GM23338 (cell line): ENCODE results near the gene KIAA1328. TPM values are rescaled to one million over a fixed set of nuclear protein-coding genes. Genes with fewer than 3 reads are reported as not detected.

ENCODE experiments used
- ATAC-seq: fragments of 200-7000 bp; cut with Tn5 transposase; 3 replicates; pipeline ENCODE4 v1.9.1; 2020
- DNase-seq: peaks from one replicate; pipeline ENCODE4 v3.0.0-alpha.2; 2015; ENCODE audit warnings: low spot score
- H2AFZ ChIP-seq: fragments of 200-600 bp; sonication (generic); 2 replicates; pipeline ENCODE4 v1.8.0; 2016; ENCODE audit warnings: antibody characterized with exemption, mild to moderate bottlenecking, moderate library complexity
- H3F3A ChIP-seq: fragments of 200-600 bp; sonication (generic); replicated peaks from 2 replicates; pipeline ENCODE4 v1.8.0; 2017; ENCODE audit warnings: antibody characterized with exemption, mixed run types, low read depth
- H3K27ac ChIP-seq: fragments of 200-600 bp; sonication (generic); 2 replicates; pipeline ENCODE4 v1.6.1; 2016; ENCODE audit warnings: low read depth
- H3K27me3 ChIP-seq: fragments of 200-600 bp; sonication (generic); 2 replicates; pipeline ENCODE4 v1.8.0; 2016; ENCODE audit warnings: mild to moderate bottlenecking, mixed run types, moderate library complexity; ENCODE audit not compliant: insufficient read depth
- H3K36me3 ChIP-seq: fragments of 200-600 bp; sonication (generic); 2 replicates; pipeline ENCODE4 v1.8.0; 2016; ENCODE audit warnings: mild to moderate bottlenecking; ENCODE audit not compliant: insufficient read depth
- H3K4me1 ChIP-seq: fragments of 200-600 bp; sonication (generic); 2 replicates; pipeline ENCODE4 v1.8.0; 2016; ENCODE audit warnings: mild to moderate bottlenecking, moderate library complexity; ENCODE audit not compliant: insufficient read depth
- H3K4me2 ChIP-seq: fragments of 200-600 bp; sonication (generic); 2 replicates; pipeline ENCODE4 v1.7.1; 2017; ENCODE audit warnings: mixed run types
- H3K4me3 ChIP-seq: fragments of 200-600 bp; sonication (generic); 2 replicates; pipeline ENCODE4 v1.6.1; 2016; ENCODE audit warnings: mixed run types
- H3K79me2 ChIP-seq: fragments of 200-600 bp; sonication (generic); replicated peaks from 2 replicates; pipeline ENCODE4 v1.8.0; 2017; ENCODE audit warnings: mild to moderate bottlenecking; ENCODE audit not compliant: insufficient read depth
- H3K9me2 ChIP-seq: fragments of 200-600 bp; sonication (generic); 2 replicates; pipeline ENCODE4 v1.8.0; 2017; ENCODE audit not compliant: insufficient read depth
- H4K20me1 ChIP-seq: fragments of 200-600 bp; sonication (generic); replicated peaks from 2 replicates; pipeline ENCODE4 v1.8.0; 2017; ENCODE audit warnings: mild to moderate bottlenecking; ENCODE audit not compliant: insufficient read depth
- H3K27ac Mint-ChIP-seq: 2 replicates; pipeline ENCODE4 v1.8.0; 2020; ENCODE audit warnings: inconsistent platforms, mild to moderate bottlenecking, moderate library complexity, mixed read lengths
- H3K27me3 Mint-ChIP-seq: 3 replicates; pipeline ENCODE4 v1.8.0; 2022; ENCODE audit warnings: low read depth, mild to moderate bottlenecking, moderate library complexity, mixed read lengths, inconsistent platforms; ENCODE audit not compliant: insufficient read depth, poor library complexity
- H3K36me3 Mint-ChIP-seq: 3 replicates; pipeline ENCODE4 v1.8.0; 2021; ENCODE audit warnings: low read depth, mild to moderate bottlenecking, inconsistent platforms, moderate library complexity, mixed read lengths
- H3K4me1 Mint-ChIP-seq: 3 replicates; pipeline ENCODE4 v1.8.0; 2020; ENCODE audit warnings: mild to moderate bottlenecking, inconsistent platforms, mixed read lengths
- H3K4me3 Mint-ChIP-seq: 3 replicates; pipeline ENCODE4 v1.8.0; 2021; ENCODE audit warnings: moderate library complexity, mild to moderate bottlenecking, inconsistent platforms, mixed read lengths
- H3K9me3 Mint-ChIP-seq: 3 replicates; pipeline ENCODE4 v1.8.0; 2020; ENCODE audit warnings: moderate library complexity, mild to moderate bottlenecking, inconsistent platforms, mixed read lengths
- CREB1 ChIP-seq: fragments of 250-450 bp; sonication (Bioruptor Pico); IDR thresholded peaks from 2 replicates; pipeline ENCODE4 v1.5.0; 2020; ENCODE audit warnings: low read depth, mild to moderate bottlenecking, moderate library complexity
- EZH2 ChIP-seq: fragments of 200-600 bp; sonication (generic); IDR thresholded peaks from one replicate; pipeline ENCODE4 v1.8.0; 2017; ENCODE audit warnings: antibody characterized with exemption, mild to moderate bottlenecking, low read depth; ENCODE audit not compliant: unreplicated experiment
- EZH2phosphoT487 ChIP-seq: fragments of 200-600 bp; sonication (generic); IDR thresholded peaks from one replicate; pipeline ENCODE4 v1.8.1; 2018; ENCODE audit warnings: antibody characterized with exemption; ENCODE audit not compliant: unreplicated experiment
- NANOG ChIP-seq: IDR thresholded peaks from 2 replicates; pipeline ENCODE4 v1.6.1; 2016; ENCODE audit warnings: antibody characterized with exemption, borderline replicate concordance
- POLR2AphosphoS5 ChIP-seq: IDR thresholded peaks from 2 replicates; pipeline ENCODE4 v1.6.1; 2016; ENCODE audit warnings: antibody characterized with exemption, low read depth
- STAT1 ChIP-seq: IDR thresholded peaks from one replicate; pipeline ENCODE4 v1.6.1; 2016; ENCODE audit warnings: antibody characterized with exemption; ENCODE audit not compliant: unreplicated experiment
- ZNF331 ChIP-seq: fragments of 250-450 bp; sonication (Bioruptor Pico); IDR thresholded peaks from 2 replicates; pipeline ENCODE4 v1.5.0; 2020; ENCODE audit warnings: low read depth, mild to moderate bottlenecking, moderate library complexity
- polyA plus RNA-seq: library from polyadenylated mRNA; unstranded; fragments of >200 nt; fragmentation: Nextera tagmentation; extraction: Ambion mirVana; gene quantifications from 2 replicates; pipeline ENCODE4 v1.2.1, GENCODE V29; 2016
- total RNA-seq: library from RNA; depleted of rRNA; stranded (reverse); fragments of >200 nt; shearing (Covaris generic); gene quantifications from 2 replicates; pipeline ENCODE4 v1.2.3, GENCODE V29; 2014
- TF ChIP-seq, protein P1 (sequence below), 2 experiments: fragments of 200-600 bp in 1 of 2; sonication (generic) in 1 of 2; conservative IDR thresholded peaks; 2 replicates each; pipeline versions ENCODE4 v1.5.1 to v1.6.1; 2016 to 2017; ENCODE audit warnings: antibody characterized with exemption in 2 of 2, low read depth in 2 of 2, mild to moderate bottlenecking in 2 of 2, moderate library complexity in 1 of 2
- TF ChIP-seq, protein P2 (sequence below): IDR thresholded peaks from one replicate; pipeline ENCODE4 v1.6.1; 2018; ENCODE audit warnings: antibody characterized with exemption; ENCODE audit not compliant: unreplicated experiment
- TF ChIP-seq, protein P3 (sequence below): IDR thresholded peaks from 2 replicates; pipeline ENCODE4 v1.6.1; 2016; ENCODE audit warnings: antibody characterized with exemption

The KIAA1328 gene
- total and polyA plus RNA-seq, 2 experiments from 2014 or later: 5.2 to 8.4 TPM

DNA sequence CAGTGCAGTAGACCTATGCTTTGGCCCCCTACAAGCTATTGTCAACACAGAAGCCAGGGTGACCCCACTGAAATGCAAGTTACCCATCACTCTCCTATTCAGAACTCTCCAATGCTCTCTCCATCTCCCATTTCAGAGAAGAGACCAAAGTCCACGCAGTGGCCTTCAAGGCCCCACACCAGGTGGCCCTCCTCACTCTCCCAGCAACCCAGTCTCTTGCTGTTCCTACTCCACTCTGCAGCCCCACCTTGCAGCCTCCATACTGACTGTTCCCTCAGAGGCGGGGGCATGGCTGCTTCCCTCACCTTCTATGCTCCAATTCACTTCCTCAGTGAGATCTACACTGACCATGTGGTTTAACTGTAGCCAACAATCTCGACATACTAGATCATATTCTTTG, 423.4 kb downstream of the KIAA1328 start:
- H3K27ac ChIP-seq: no peak overlapping the region
- Mint-ChIP-seq H3K36me3 (no peaks in the 10 kb centered on the region), H3K4me3 (peak overlapping the region; percentile 71; the same call in 2 of the 3 replicates), H3K27ac (no peak overlapping the region), H3K9me3 (no peaks in the 10 kb centered on the region), H3K27me3 (peaks cover 37% of the 10 kb centered on the region), H3K4me1 (peaks cover 27% of the 10 kb centered on the region)
- TF ChIP-seq STAT1 (no peak), EZH2phosphoT487 (no peak), NANOG (no peak), EZH2 (no peak)
- TF ChIP-seq, protein P1, sequence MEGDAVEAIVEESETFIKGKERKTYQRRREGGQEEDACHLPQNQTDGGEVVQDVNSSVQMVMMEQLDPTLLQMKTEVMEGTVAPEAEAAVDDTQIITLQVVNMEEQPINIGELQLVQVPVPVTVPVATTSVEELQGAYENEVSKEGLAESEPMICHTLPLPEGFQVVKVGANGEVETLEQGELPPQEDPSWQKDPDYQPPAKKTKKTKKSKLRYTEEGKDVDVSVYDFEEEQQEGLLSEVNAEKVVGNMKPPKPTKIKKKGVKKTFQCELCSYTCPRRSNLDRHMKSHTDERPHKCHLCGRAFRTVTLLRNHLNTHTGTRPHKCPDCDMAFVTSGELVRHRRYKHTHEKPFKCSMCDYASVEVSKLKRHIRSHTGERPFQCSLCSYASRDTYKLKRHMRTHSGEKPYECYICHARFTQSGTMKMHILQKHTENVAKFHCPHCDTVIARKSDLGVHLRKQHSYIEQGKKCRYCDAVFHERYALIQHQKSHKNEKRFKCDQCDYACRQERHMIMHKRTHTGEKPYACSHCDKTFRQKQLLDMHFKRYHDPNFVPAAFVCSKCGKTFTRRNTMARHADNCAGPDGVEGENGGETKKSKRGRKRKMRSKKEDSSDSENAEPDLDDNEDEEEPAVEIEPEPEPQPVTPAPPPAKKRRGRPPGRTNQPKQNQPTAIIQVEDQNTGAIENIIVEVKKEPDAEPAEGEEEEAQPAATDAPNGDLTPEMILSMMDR (conservative IDR thresholded peaks at IDR 0.05; ENCODE audit: low read depth in 2 of 2): no peak
- TF ChIP-seq, protein P2, sequence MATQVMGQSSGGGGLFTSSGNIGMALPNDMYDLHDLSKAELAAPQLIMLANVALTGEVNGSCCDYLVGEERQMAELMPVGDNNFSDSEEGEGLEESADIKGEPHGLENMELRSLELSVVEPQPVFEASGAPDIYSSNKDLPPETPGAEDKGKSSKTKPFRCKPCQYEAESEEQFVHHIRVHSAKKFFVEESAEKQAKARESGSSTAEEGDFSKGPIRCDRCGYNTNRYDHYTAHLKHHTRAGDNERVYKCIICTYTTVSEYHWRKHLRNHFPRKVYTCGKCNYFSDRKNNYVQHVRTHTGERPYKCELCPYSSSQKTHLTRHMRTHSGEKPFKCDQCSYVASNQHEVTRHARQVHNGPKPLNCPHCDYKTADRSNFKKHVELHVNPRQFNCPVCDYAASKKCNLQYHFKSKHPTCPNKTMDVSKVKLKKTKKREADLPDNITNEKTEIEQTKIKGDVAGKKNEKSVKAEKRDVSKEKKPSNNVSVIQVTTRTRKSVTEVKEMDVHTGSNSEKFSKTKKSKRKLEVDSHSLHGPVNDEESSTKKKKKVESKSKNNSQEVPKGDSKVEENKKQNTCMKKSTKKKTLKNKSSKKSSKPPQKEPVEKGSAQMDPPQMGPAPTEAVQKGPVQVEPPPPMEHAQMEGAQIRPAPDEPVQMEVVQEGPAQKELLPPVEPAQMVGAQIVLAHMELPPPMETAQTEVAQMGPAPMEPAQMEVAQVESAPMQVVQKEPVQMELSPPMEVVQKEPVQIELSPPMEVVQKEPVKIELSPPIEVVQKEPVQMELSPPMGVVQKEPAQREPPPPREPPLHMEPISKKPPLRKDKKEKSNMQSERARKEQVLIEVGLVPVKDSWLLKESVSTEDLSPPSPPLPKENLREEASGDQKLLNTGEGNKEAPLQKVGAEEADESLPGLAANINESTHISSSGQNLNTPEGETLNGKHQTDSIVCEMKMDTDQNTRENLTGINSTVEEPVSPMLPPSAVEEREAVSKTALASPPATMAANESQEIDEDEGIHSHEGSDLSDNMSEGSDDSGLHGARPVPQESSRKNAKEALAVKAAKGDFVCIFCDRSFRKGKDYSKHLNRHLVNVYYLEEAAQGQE: no peak
- TF ChIP-seq, protein P3, sequence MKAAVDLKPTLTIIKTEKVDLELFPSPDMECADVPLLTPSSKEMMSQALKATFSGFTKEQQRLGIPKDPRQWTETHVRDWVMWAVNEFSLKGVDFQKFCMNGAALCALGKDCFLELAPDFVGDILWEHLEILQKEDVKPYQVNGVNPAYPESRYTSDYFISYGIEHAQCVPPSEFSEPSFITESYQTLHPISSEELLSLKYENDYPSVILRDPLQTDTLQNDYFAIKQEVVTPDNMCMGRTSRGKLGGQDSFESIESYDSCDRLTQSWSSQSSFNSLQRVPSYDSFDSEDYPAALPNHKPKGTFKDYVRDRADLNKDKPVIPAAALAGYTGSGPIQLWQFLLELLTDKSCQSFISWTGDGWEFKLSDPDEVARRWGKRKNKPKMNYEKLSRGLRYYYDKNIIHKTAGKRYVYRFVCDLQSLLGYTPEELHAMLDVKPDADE: no peak
- ATAC-seq (no peak), DNase-seq (no peak)
- H3K4me1 ChIP-seq: peaks cover 4% of the 10 kb centered on the region; the same call in 1 of the 2 replicates
- no peaks in the 10 kb centered on the region for H3K79me2 ChIP-seq
- H3K4me2 ChIP-seq: no peak overlapping the region
- H2AFZ ChIP-seq: no peak overlapping the region
- peaks cover 45% of the 10 kb centered on the region for H3K27me3 ChIP-seq
- no peak overlapping the region for H3K4me3 ChIP-seq
- H3K9me2 ChIP-seq: no peaks in the 10 kb centered on the region
- H3K36me3 ChIP-seq: no peaks in the 10 kb centered on the region
- peaks cover 4% of the 10 kb centered on the region; the same call in 1 of the 2 replicates for H3F3A ChIP-seq
- H4K20me1 ChIP-seq: no peaks in the 10 kb centered on the region

DNA sequence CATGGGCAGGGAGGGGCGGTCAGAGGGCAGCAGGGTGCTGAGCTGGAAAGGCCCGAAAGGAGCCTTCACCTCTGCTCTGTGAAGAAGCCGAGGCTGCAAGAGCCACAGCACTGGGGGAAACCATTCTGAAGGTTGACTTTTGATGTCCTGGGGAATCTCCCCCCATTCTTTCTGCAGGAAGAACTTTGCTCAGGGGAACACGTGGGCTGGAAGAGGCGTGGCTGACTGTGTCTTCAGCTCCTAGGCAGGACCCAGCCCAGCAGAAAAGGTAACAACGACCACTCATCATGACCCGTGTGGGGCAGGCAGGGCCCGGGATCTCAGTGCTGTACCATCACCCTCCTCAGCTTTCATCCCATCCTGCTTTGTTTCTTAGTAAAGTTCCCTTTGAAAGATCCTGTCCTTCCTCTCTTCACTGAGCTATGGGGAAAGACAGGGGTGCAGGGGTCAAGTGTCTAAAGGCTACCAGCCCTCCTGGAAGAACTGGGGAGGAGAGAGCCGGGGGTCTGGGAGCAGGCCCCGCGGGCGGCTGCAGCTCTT, 424.0 kb downstream of the KIAA1328 start:
- Histone ChIP-seq H3F3A (peaks cover 4% of the 10 kb centered on the region; the same call in 1 of the 2 replicates), H3K27ac (no peak overlapping the region), H3K4me2 (peak overlapping the region; percentile 80), H3K36me3 (no peaks in the 10 kb centered on the region), H3K4me3 (peak overlapping the region; percentile 78), H3K4me1 (peaks cover 4% of the 10 kb centered on the region; the same call in 1 of the 2 replicates), H3K79me2 (no peaks in the 10 kb centered on the region), H2AFZ (peak overlapping the region; percentile 88), H3K27me3 (peaks cover 45% of the 10 kb centered on the region), H4K20me1 (no peaks in the 10 kb centered on the region), H3K9me2 (no peaks in the 10 kb centered on the region)
- no peak overlapping the region for H3K27ac Mint-ChIP-seq
- H3K36me3 Mint-ChIP-seq: no peaks in the 10 kb centered on the region
- H3K9me3 Mint-ChIP-seq: no peaks in the 10 kb centered on the region
- ATAC-seq: peak; percentile 6
- peak overlapping the region; percentile 71 for H3K4me3 Mint-ChIP-seq
- peaks cover 37% of the 10 kb centered on the region for H3K27me3 Mint-ChIP-seq
- peak; percentile 35 for DNase-seq
- peaks cover 25% of the 10 kb centered on the region for H3K4me1 Mint-ChIP-seq
- TF ChIP-seq ZNF331 (CRISPR knock-in tag) (no peak), POLR2AphosphoS5 (no peak), CREB1 (CRISPR knock-in tag) (no peak)
